GM18526 (cell line): ENCODE results near the gene COMTD1.
A peak's percentile ranks its signal among the peaks of the same experiment; 100 is the strongest.

ENCODE experiments used
- POLR2A ChIP-seq: IDR thresholded peaks from 3 replicates; pipeline ENCODE4 v1.6.1; 2011; ENCODE audit not compliant: insufficient read length; ENCODE audit errors: extremely low read depth

The COMTD1 gene

GRCh38 chr10:75210282-75211006 is 25.3 kb downstream of the COMTD1 start, which contains the start of gene VDAC2:
Gene VDAC2 (plus strand): TSS chr10:75210796. CDS start chr10:75211159, 363 bp downstream.
- peak; percentile 72 for TF ChIP-seq POLR2A

- no peak for TF ChIP-seq POLR2A
Observed at GRCh38 chr10:75209921-75210281, 25.9 kb downstream of the COMTD1 start.

- TF ChIP-seq POLR2A = no peak
Observed at GRCh38 chr10:75209086-75209920, 26.5 kb downstream of the COMTD1 start.

DNA sequence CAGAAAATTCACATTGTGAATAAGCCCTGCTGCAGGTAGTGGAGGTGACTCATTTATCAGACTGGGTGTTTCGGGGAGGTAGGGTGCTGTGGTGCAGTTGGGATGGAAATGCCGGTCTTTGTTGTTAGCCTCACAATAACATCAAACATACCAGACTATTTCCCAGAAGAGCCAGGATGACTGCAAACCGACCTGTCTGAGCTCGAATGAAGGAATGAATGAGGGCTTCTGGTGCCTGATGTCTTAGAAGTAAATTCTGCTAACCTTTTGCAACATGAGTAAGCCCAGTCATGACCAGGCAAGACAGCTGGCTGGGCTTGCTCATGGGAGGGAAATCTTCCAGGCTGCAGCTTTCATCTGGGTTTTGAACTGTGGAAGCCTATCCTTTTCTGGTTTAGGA is 27.6 kb downstream of the COMTD1 start:
- no peak for TF ChIP-seq POLR2A

- no peak for TF ChIP-seq POLR2A
Observed at GRCh38 chr10:75207857-75208144, 28.0 kb downstream of the COMTD1 start.

DNA sequence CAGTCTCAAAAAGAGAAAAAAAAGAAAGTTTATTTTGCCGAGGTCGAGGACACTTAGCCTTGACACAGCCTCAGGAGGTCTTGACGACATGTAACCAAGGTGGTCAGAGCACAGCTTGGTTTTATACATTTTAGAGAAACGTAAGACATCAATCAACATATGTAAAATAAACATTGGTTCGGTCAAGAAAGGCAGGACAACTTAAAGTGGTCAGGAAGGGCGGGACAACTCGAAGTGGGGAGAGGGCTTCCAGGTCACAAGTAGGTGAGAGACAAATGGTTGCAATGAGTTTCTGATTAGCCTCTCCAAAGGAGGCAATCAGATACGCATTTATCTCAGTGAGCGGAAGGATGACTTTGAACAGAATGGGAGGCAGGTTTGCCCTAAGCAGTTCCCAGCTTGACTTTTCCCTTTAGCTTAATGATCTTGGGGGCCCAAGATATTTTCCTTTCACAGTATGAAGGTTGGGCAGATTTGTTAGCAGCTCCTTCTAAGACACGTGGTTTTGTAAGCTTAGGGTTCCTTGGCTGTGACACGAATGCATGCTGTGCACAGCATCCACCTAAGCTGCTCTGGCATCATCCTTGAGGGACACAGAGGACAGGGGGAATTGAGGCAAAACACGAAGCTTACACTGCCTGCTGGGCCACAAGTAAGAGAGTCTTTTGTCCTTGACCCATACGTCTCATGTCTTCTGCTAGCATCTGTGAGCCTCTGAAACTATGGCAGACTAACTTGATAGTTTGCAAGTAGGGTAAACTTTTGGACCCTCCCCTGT is 28.5 kb downstream of the COMTD1 start:
- TF ChIP-seq POLR2A = no peak

GRCh38 chr10:75205908-75206307 is 29.8 kb downstream of the COMTD1 start:
- TF ChIP-seq POLR2A = no peak

DNA sequence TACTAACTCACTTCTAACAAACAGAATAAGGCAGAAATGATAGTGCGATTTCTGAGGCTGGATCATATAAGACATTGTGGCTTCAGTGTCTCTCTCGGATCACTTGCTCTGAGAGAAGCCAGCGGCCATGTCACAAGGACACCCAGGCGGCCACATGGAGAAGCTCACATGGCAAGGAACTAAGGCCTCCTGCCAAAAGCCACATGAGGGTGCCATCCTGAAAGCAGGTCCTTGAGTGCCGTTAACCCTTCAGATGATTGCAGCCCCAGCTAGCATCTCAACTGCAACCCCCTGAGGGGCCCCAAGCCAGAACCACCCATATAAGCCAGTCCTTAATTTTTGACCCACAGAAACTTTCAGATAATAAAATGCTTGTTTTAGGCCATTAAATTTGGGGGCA is 32.0 kb downstream of the COMTD1 start:
- TF ChIP-seq POLR2A = no peak

GRCh38 chr10:75202321-75203045 is 33.3 kb downstream of the COMTD1 start:
- TF ChIP-seq POLR2A = no peak

DNA sequence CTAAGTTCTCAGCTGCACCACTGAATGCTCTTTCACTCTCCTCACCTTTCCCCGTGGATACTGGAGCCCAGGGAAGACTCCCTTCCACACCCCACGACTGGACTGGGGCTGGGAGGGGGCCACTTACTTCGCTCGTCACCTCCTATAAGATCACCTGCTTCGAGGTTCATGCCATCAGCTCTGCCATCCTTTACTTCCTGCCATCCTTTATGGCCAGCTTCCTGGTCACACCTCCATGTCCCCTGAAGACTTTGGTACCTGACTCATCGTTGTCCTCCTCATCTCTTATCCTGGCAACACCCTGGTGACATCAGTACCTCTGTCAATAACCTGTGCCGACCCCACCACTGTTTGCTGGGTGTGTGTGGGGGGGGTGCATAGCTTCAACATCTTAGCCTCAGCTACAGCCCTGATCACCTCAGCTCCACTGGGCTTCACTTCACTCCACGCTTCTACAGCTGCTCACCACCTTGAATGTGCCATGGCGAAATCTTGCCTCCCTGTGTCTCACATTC is 33.9 kb downstream of the COMTD1 start:
- no peak for TF ChIP-seq POLR2A

DNA sequence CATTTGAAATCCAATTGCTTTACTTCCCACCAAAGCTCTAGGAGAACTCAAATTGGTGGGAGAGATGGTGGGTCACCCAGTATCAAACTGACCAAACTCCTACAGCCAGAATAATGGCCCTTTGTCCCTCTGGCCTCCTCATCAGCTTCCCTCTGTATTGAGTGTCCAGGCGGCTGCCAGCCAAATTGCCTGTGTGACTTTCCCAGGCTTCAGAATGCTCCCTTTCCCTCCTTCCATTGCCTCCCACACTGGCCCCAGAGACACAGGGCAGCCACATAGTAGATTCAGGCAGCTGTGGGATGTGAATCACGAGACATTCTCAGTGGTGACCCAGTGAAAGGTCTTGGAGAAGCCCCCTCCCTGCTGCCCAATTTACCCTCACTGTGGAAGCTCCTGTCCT is 37.9 kb downstream of the COMTD1 start:
- no peak for TF ChIP-seq POLR2A

DNA sequence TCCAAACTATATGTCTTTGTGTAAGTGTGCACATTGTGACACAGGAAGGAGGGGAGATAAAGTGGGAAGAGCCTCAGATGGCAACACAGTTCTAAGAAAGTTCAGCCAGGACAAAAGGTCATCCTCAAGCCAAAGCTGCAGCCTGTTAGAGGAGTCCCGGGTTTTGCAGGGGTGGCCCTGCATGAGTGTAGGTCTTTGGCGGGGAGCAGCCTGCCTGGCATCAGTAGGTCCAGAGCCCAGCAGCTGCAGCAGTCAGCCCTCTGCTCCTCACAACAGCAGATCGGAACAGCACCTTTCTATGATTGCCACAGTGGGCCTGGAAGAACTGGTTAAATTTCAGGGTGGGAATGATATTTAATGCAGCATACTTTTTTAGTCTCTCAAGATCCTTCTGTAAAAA is 38.7 kb downstream of the COMTD1 start:
- no peak for TF ChIP-seq POLR2A

- TF ChIP-seq POLR2A = no peak
Observed at GRCh38 chr10:75195035-75195763, 40.6 kb downstream of the COMTD1 start.

- no peak for TF ChIP-seq POLR2A
Observed at GRCh38 chr10:75191821-75192568, 43.8 kb downstream of the COMTD1 start.
